K562 (cell line): Measurements from ENCODE around the gene GHRL. TPM values are rescaled to one million over a fixed set of nuclear protein-coding genes. Genes with fewer than 3 reads are reported as not detected.

Source experiments
- CHD1 ChIP-seq: fragments of 200-600 bp; sonication (generic); IDR thresholded peaks from one replicate; pipeline ENCODE4 v1.6.1; 2012; ENCODE audit warnings: mild to moderate bottlenecking, moderate library complexity, low read length, inconsistent platforms
- EWSR1 ChIP-seq: fragments of 450-650 bp; IDR thresholded peaks from 2 replicates; pipeline ENCODE4 v1.6.1; 2018; ENCODE audit warnings: borderline replicate concordance, mild to moderate bottlenecking, low read depth, moderate library complexity; ENCODE audit not compliant: partially characterized antibody
- FOXK2 ChIP-seq, 2 experiments: fragments of 450-650 bp; IDR thresholded peaks in 1 of 2; conservative IDR thresholded peaks in 1 of 2; 2 replicates each; pipeline ENCODE4 v1.6.1; 2016; ENCODE audit warnings: low read depth in 2 of 2, mild to moderate bottlenecking in 1 of 2
- HDAC1 ChIP-seq, 2 experiments: fragments of 450-650 bp; IDR thresholded peaks; 2 replicates each; pipeline ENCODE4 v1.6.1; 2016 to 2017; ENCODE audit warnings: inconsistent platforms in 1 of 2, mild to moderate bottlenecking in 1 of 2, moderate library complexity in 1 of 2
- KDM2B ChIP-seq: fragments of 250-450 bp; sonication (Bioruptor Pico); IDR thresholded peaks from 2 replicates; pipeline ENCODE4 v1.8.0; 2021; ENCODE audit warnings: mild to moderate bottlenecking, moderate library complexity
- MED1 ChIP-seq: sonication (generic); formaldehyde crosslinking; IDR thresholded peaks from 2 replicates; pipeline ENCODE4 v1.8.1; 2023; ENCODE audit warnings: missing genetic modification reagents, borderline replicate concordance
- POLR3G ChIP-seq: IDR thresholded peaks from 2 replicates; pipeline ENCODE4 v1.6.1; 2011; ENCODE audit not compliant: insufficient read length, insufficient replicate concordance; ENCODE audit errors: extremely low read depth
- RBM34 ChIP-seq: fragments of 200-400 bp; formaldehyde crosslinking; IDR thresholded peaks from 2 replicates; pipeline ENCODE4 v1.6.1; 2018; ENCODE audit warnings: low read length, borderline replicate concordance; ENCODE audit not compliant: insufficient read depth
- ZBTB40 ChIP-seq, 2 experiments: fragments of 450-650 bp in 1 of 2; sonication (generic) in 1 of 2; formaldehyde crosslinking in 1 of 2; IDR thresholded peaks; 2 replicates each; pipeline versions ENCODE4 v1.7.1 to v1.9.0; 2016 to 2022; ENCODE audit warnings: inconsistent platforms in 1 of 2, mild to moderate bottlenecking in 1 of 2, missing genetic modification reagents in 1 of 2
- polyA plus RNA-seq, 8 experiments: library from polyadenylated mRNA; depleted of rRNA in 4 of 8; stranded (reverse) in 5 of 8; unstranded in 3 of 8; fragments of >200 nt; fragmentation: Nextera tagmentation in 2 of 8; fragmentation: Illumina TruSeq in 1 of 8; extraction: Ambion mirVana in 2 of 8; extraction: Trizol in 1 of 8; gene quantifications; 2 replicates each; pipeline versions ENCODE4 v1.2.1 to v1.2.3, GENCODE V29; 2011 to 2014; ENCODE audit warnings: inconsistent platforms in 1 of 8, missing spikeins in 1 of 8
- total RNA-seq, 7 experiments: library from RNA; depleted of rRNA in 6 of 7; stranded (reverse); fragments of >200 nt in 6 of 7; fragmentation: Illumina TruSeq in 2 of 7; extraction: Trizol in 2 of 7; gene quantifications; 2 replicates each; pipeline versions ENCODE4 v1.2.1 to v1.2.3, GENCODE V29; 2011 to 2021; ENCODE audit warnings: low replicate concordance in 1 of 7

GHRL gene
- total and polyA plus RNA-seq, 9 of the 15 experiments (the other 6 are each of a cell fraction or from before 2014, with no cell fraction given): 0.08 to 0.29 (median 0.15) TPM; not detected in 5

GRCh38 chr3:10259036-10259435, 33.7 kb downstream of the GHRL start (continued):
- TF ChIP-seq ZBTB40 (IDR thresholded peaks at IDR 0.05) (no peak), ZBTB40 (CRISPR knock-in tag; IDR thresholded peaks at IDR 0.05) (no peak), HDAC1 (IDR thresholded peaks at IDR 0.05) (no peak), MED1 (CRISPR knock-in tag) (no peak), FOXK2 (conservative IDR thresholded peaks at IDR 0.05 in 1 of 2, IDR thresholded peaks at IDR 0.05 in 1 of 2; ENCODE audit: low read depth in 2 of 2) (no peak), CHD1 (no peak), RBM34 (no peak), POLR3G (no peak), EWSR1 (no peak), KDM2B (CRISPR knock-in tag) (no peak)
